HG03460 (cell line): ENCODE results near the gene WWOX.
"Not testable (repeated sequence)": the region's sequence is repeated elsewhere in the genome, so short reads cannot be mapped to it uniquely, and the experiment has no call there.

ENCODE experiments used
- ATAC-seq: cut with Tn5 transposase; IDR thresholded peaks from one replicate; pipeline ENCODE4 v1.9.1; 2021; ENCODE audit not compliant: unreplicated experiment

WWOX gene

GRCh38 chr16:78596348-78596995, 497.0 kb downstream of the WWOX start:
- no peak for ATAC-seq

DNA sequence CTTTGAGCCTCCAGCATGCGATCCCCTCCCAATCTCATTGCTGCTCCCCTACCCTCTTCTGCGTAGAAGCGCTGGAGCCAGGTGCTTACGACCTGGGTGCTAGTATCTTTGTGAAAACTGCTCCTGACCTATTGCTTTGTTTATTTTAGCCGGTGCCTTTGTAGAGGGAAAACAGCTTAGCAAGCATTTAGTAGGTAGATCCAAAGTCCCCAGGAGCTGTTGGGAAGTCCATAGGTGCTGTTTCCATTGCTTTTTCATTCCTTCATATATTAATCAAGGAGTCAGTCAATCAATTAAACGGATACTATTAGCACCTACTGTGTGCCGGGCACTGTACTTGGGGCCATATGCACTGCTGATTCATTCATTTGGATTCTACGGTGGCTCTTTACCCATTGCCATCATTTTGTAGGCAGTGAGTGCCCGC, 497.6 kb downstream of the WWOX start:
- ATAC-seq: no peak

GRCh38 chr16:78597809-78598570, 498.5 kb downstream of the WWOX start:
- no peak for ATAC-seq

- no peak for ATAC-seq
Measured at GRCh38 chr16:78599271-78599670, 499.8 kb downstream of the WWOX start.

DNA sequence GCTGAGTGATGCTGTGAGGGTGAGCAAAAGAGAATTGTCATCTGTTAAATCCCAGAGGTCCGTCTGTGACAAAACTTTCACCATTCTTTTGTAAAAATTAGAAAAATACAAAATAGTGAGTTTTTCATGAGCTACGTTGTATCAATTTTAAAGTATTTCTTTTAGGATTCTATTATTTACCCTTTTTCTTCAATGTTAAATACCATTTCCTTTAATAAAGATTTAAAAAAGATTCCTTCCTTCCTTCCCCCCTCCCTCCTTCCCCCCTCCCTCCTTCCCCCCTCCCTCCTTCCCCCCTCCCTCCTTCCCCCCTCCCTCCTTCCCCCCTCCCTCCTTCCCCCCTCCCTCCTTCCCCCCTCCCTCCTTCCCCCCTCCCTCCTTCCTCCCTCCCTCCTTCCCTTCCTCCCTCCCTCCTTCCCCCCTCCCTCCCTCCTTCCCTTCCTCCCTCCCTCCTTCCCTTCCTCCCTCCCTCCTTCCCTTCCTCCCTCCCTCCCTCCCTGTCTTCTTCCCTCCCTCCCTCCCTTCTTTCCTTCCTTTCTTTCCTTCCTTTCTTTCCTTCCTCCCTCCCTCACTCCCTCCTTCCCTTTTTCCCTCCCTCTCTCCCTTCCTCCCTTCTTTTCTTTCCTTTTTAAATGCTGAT, 505.1 kb downstream of the WWOX start:
- ATAC-seq: not testable (repeated sequence)

- ATAC-seq: no peak
Measured at GRCh38 chr16:78605548-78606101, 506.2 kb downstream of the WWOX start.

DNA sequence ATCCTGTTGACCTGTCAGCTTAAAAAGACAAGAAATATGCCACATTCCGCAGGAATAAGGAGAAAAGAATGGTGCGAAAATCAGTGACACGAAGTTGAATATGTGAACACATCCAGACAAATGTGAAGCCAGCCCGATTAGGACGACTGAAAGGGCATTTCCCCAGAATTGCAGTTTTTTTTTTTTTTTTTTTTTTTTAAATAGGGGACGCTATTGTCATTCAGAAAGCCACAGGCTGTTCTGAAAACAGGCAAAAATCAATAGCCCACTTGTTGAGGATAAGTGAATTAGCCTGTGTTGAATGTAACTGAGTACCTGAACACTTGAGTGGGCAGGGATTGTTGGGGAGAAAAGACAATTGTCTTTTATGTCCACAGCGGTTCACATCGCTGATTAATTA, 507.1 kb downstream of the WWOX start:
- ATAC-seq: no peak

GRCh38 chr16:78607022-78607421, 507.6 kb downstream of the WWOX start:
- no peak for ATAC-seq

GRCh38 chr16:78607465-78607864, 508.0 kb downstream of the WWOX start:
- ATAC-seq: no peak

DNA sequence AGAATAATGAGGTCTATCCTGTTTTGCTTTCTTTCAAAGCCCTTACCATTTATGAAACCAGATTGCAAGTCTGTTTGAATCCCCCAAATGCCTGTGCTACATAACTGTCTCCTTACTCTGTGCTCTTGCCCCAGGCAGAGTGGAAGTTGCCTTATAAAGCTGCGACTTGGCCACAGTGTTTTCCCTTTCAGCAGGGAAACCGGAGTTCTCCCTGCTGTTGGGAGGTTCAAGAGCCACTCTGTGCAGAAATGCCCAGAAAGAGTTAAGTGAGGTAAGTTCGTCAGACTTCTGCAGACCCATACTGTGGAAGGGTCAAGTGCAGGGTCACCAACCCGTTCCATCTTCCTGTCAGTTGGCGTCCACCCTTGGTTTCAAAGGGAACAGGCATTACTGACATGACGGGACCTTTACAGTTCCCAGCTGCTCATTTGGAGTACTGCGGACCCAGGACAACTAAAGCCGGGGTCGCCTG, 508.9 kb downstream of the WWOX start:
- no peak for ATAC-seq

- no peak for ATAC-seq
Measured at GRCh38 chr16:78609402-78610274, 510.2 kb downstream of the WWOX start.

DNA sequence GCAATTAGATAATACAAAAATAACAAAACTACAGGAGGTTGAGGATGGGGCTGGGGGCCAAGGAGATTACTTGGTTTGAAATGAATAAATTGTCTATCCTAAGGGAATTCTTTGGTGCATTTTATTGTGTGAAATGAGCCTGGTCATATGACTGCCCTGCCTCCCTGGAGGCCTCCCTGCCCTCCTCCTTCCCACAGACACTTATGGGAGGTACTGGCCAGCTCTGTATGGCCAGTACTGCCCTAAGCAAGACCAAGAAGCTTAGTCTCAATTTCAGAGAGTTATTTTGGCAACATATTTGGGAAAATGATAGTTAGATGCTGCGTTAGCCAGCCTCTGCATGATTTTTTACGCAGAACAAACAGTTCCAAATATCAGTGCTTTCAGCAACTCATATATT, 511.9 kb downstream of the WWOX start:
- no peak for ATAC-seq

DNA sequence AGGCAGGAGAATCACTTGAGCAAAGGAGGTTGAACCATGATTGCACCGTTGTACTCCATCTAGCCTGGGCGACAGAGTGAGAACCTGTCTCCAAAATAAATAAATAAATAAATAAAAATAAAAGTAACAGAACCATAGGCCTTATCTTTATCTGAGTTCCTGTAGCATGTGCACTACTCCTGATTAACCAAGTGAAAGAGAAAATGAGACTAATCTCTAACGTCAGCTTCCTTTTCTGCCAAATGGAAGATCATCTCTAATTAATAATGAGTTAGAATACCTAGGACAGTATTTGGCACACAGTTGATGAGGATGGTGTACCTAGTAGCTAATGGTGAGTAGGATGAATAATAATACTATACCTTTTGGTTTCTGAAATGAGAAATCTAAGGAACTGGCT, 520.4 kb downstream of the WWOX start:
- ATAC-seq: no peak

GRCh38 chr16:78620291-78620690, 520.8 kb downstream of the WWOX start:
- ATAC-seq: no peak

- ATAC-seq: no peak
Measured at GRCh38 chr16:78623796-78624195, 524.3 kb downstream of the WWOX start.

DNA sequence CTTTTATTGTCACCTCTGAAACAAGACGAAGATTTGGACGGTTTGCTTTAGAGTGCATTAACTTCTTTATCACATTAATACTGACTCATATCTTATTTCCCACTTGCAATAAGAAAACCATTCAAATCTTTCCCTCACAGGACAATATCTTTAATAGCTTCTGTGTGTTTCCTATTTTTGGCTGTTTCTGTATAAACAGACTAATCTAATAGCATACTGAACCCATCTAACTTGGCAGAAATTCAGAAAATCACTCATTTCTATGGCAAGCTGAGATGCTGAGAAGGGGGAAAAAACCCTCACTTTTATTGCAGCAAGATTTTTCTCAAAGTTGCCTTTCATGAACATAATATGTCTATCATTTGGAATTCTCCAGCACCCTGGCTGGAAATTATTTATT, 524.9 kb downstream of the WWOX start:
- no peak for ATAC-seq

DNA sequence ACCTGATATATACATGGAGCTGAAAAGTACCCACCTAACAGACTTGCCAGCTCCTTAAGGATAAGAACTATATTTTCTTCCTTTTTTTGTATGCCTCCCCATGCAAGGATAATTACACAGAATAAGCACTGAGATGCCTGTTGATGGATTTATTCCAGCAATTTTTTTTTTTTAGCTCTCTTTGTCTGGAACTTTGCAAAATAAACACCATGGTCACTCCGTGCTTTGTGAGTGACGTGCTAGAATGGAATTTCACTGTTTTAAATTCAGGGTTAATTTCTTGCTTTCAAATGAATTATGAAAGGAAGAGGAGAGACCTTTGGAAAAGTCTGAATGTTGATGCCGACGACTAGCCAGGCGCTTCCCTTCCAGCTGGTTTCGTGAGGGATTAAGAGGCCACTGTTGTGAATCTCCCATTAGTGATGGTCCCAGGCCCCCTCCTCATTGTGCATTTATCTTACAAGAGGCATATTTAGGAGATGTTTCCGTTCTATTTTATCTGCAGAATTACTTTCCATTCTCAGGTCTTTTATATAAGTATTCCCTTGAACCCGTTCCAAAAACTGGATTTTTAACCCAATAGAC, 529.1 kb downstream of the WWOX start:
- ATAC-seq: no peak

- no peak for ATAC-seq
Measured at GRCh38 chr16:78629173-78629572, 529.7 kb downstream of the WWOX start.

GRCh38 chr16:78630102-78630501, 530.6 kb downstream of the WWOX start:
- ATAC-seq: no peak

GRCh38 chr16:78633551-78633950, 534.1 kb downstream of the WWOX start:
- ATAC-seq: no peak
